ENCODE measurements around the gene TBL1X.
"Not testable (repeated sequence)": the region's sequence is repeated elsewhere in the genome, so short reads cannot be mapped to it uniquely, and the experiment has no call there.

Gene TBL1X

GRCh38 chrX:9459186-9459748 is 5.6 kb upstream of the TBL1X start:
- DNase-seq (ENCODE audit: low read depth, low spot score): no peak

- DNase-seq (ENCODE audit: low read depth, low spot score): no peak
These were observed 3.8 kb upstream of the TBL1X start for GRCh38 chrX:9461087-9461486.

- DNase-seq (ENCODE audit: low read depth, low spot score): no peak
These were observed 2.4 kb upstream of the TBL1X start for GRCh38 chrX:9462456-9462855.

GRCh38 chrX:9465380-9466123 is 694 bp downstream of the TBL1X start:
- no peak for DNase-seq (ENCODE audit: low read depth, low spot score)

- no peak for DNase-seq (ENCODE audit: low read depth, low spot score)
These were observed 1.3 kb downstream of the TBL1X start for GRCh38 chrX:9466124-9466495.

- no peak for DNase-seq (ENCODE audit: low read depth, low spot score)
These were observed 1.9 kb downstream of the TBL1X start for GRCh38 chrX:9466736-9467135.

- no peak for DNase-seq (ENCODE audit: low read depth, low spot score)
These were observed 2.3 kb downstream of the TBL1X start for GRCh38 chrX:9467146-9467545.

GRCh38 chrX:9467751-9468150 is 2.9 kb downstream of the TBL1X start:
- no peak for DNase-seq (ENCODE audit: low read depth, low spot score)

- no peak for DNase-seq (ENCODE audit: low read depth, low spot score)
These were observed 6.7 kb downstream of the TBL1X start for GRCh38 chrX:9471571-9471985.

GRCh38 chrX:9473708-9474107 is 8.8 kb downstream of the TBL1X start:
- DNase-seq (ENCODE audit: low read depth, low spot score): no peak

- not testable (repeated sequence) for DNase-seq (ENCODE audit: low read depth, low spot score)
These were observed 10.6 kb downstream of the TBL1X start for GRCh38 chrX:9475417-9475816.

- no peak for DNase-seq (ENCODE audit: low read depth, low spot score)
These were observed 11.1 kb downstream of the TBL1X start for GRCh38 chrX:9475984-9476383.

- DNase-seq (ENCODE audit: low read depth, low spot score): no peak
These were observed 12.1 kb downstream of the TBL1X start for GRCh38 chrX:9476810-9477575.

- DNase-seq (ENCODE audit: low read depth, low spot score): no peak
These were observed 17.6 kb downstream of the TBL1X start for GRCh38 chrX:9482408-9482807.

GRCh38 chrX:9482837-9483236 is 18.0 kb downstream of the TBL1X start:
- no peak for DNase-seq (ENCODE audit: low read depth, low spot score)

GRCh38 chrX:9483376-9483775 is 18.5 kb downstream of the TBL1X start:
- no peak for DNase-seq (ENCODE audit: low read depth, low spot score)

GRCh38 chrX:9486786-9487387 is 22.0 kb downstream of the TBL1X start:
- no peak for DNase-seq (ENCODE audit: low read depth, low spot score)

GRCh38 chrX:9488586-9488985 is 23.7 kb downstream of the TBL1X start:
- no peak for DNase-seq (ENCODE audit: low read depth, low spot score)

- no peak for DNase-seq (ENCODE audit: low read depth, low spot score)
These were observed 24.4 kb downstream of the TBL1X start for GRCh38 chrX:9489234-9489633.

GRCh38 chrX:9492901-9493300 is 28.0 kb downstream of the TBL1X start:
- no peak for DNase-seq (ENCODE audit: low read depth, low spot score)

- no peak for DNase-seq (ENCODE audit: low read depth, low spot score)
These were observed 29.1 kb downstream of the TBL1X start for GRCh38 chrX:9493936-9494335.

GRCh38 chrX:9494771-9495170 is 29.9 kb downstream of the TBL1X start:
- DNase-seq (ENCODE audit: low read depth, low spot score): no peak
